WERI-Rb-1 (cell line): ENCODE measurements around the gene MPZ.

Experiments used
- DNase-seq: peaks from one replicate; pipeline ENCODE4 v3.0.0-alpha.2; 2020
- H3K27ac ChIP-seq: fragments of 250-450 bp; sonication (Bioruptor Pico); 2 replicates; pipeline ENCODE4 v1.5.1; 2020; ENCODE audit warnings: mild to moderate bottlenecking, moderate library complexity
- H3K27me3 ChIP-seq: fragments of 250-450 bp; sonication (Bioruptor Pico); 2 replicates; pipeline ENCODE4 v1.5.1; 2021; ENCODE audit warnings: mild to moderate bottlenecking, low read depth, moderate library complexity; ENCODE audit not compliant: insufficient read depth, severe bottlenecking
- H3K36me3 ChIP-seq: fragments of 250-450 bp; sonication (Bioruptor Pico); 2 replicates; pipeline ENCODE4 v1.5.1; 2020; ENCODE audit warnings: mild to moderate bottlenecking, moderate library complexity
- H3K4me3 ChIP-seq: 2 replicates; pipeline ENCODE4 v1.5.1; 2011; ENCODE audit warnings: low read depth, mild to moderate bottlenecking, control low read depth, low read length
- H3K9me3 ChIP-seq: fragments of 250-450 bp; sonication (Bioruptor Pico); 2 replicates; pipeline ENCODE4 v1.5.1; 2021; ENCODE audit warnings: mild to moderate bottlenecking, moderate library complexity; ENCODE audit not compliant: severe bottlenecking
- CTCF ChIP-seq: IDR thresholded peaks from 2 replicates; pipeline ENCODE4 v1.5.1; 2011; ENCODE audit warnings: low read depth, mild to moderate bottlenecking, control low read depth, inconsistent platforms, low read length

MPZ gene

GRCh38 chr1:161274874-161275273 is 34.9 kb downstream of the MPZ start:
- H3K27me3 ChIP-seq: peaks cover 93% of the 10 kb centered on the region
- DNase-seq: peak; percentile 72
- no peak for TF ChIP-seq CTCF
- H3K4me3 ChIP-seq: no peak overlapping the region
- H3K36me3 ChIP-seq: no peaks in the 10 kb centered on the region
- no peak overlapping the region for H3K27ac ChIP-seq
- H3K9me3 ChIP-seq: peaks cover 5% of the 10 kb centered on the region

- Histone ChIP-seq H3K36me3 (no peaks in the 10 kb centered on the region), H3K27me3 (peaks cover 92% of the 10 kb centered on the region), H3K27ac (no peak overlapping the region), H3K4me3 (no peak overlapping the region), H3K9me3 (peaks cover 8% of the 10 kb centered on the region)
- no peak for DNase-seq
- TF ChIP-seq CTCF: no peak
Measured at GRCh38 chr1:161273402-161273801, 36.4 kb downstream of the MPZ start.

GRCh38 chr1:161267321-161267720 is 42.4 kb downstream of the MPZ start:
- no peak overlapping the region for H3K4me3 ChIP-seq
- no peak for DNase-seq
- H3K27me3 ChIP-seq: peaks cover 94% of the 10 kb centered on the region
- no peaks in the 10 kb centered on the region for H3K36me3 ChIP-seq
- peaks cover 7% of the 10 kb centered on the region for H3K9me3 ChIP-seq
- no peak overlapping the region for H3K27ac ChIP-seq
- no peak for TF ChIP-seq CTCF

- Histone ChIP-seq H3K27me3 (peaks cover 94% of the 10 kb centered on the region), H3K4me3 (no peak overlapping the region), H3K9me3 (peaks cover 7% of the 10 kb centered on the region), H3K27ac (no peak overlapping the region), H3K36me3 (no peaks in the 10 kb centered on the region)
- no peak for DNase-seq
- TF ChIP-seq CTCF: no peak
Measured at GRCh38 chr1:161266836-161267235, 42.9 kb downstream of the MPZ start.

- no peak for TF ChIP-seq CTCF
- Histone ChIP-seq H3K36me3 (no peaks in the 10 kb centered on the region), H3K27me3 (peaks cover 94% of the 10 kb centered on the region), H3K9me3 (peaks cover 7% of the 10 kb centered on the region), H3K4me3 (no peak overlapping the region), H3K27ac (no peak overlapping the region)
- no peak for DNase-seq
Measured at GRCh38 chr1:161266202-161266601, 43.6 kb downstream of the MPZ start.

GRCh38 chr1:161265305-161265704 is 44.5 kb downstream of the MPZ start:
- Histone ChIP-seq H3K27me3 (peaks cover 95% of the 10 kb centered on the region), H3K4me3 (no peak overlapping the region), H3K27ac (no peak overlapping the region), H3K9me3 (peaks cover 7% of the 10 kb centered on the region), H3K36me3 (no peaks in the 10 kb centered on the region)
- no peak for DNase-seq
- TF ChIP-seq CTCF: no peak
